ENCODE measurements around the gene DNAH5. TPM values are rescaled to one million over a fixed set of nuclear protein-coding genes. Genes with fewer than 3 reads are reported as not detected.

The DNAH5 gene
- total and polyA plus RNA-seq, 7 experiments from 2014 or later = not detected

GRCh38 chr5:13973724-13974123 lies 29.2 kb upstream of the DNAH5 start:
- Histone ChIP-seq H3K27me3 (ENCODE audit: control insufficient read depth in 2 of 2, insufficient read depth in 2 of 2, low read length in 2 of 2) (no peaks in the 10 kb centered on the region), H3K36me3 (ENCODE audit: control insufficient read depth in 2 of 3, insufficient read depth in 3 of 3, low read length in 3 of 3) (no peaks in the 10 kb centered on the region), H3K4me1 (ENCODE audit: control insufficient read depth in 2 of 2, insufficient read depth in 2 of 2, low read length in 2 of 2) (no peaks in the 10 kb centered on the region), H3K4me3 (ENCODE audit: low read length) (no peak overlapping the region), H3K9me3 (ENCODE audit: control insufficient read depth in 2 of 3, low read length in 3 of 3) (no peaks in the 10 kb centered on the region), H3K27ac (ENCODE audit: low read depth, low read length) (no peak overlapping the region)
- ATAC-seq = no peak
- DNase-seq = no peak
- POLR2A ChIA-PET = no interaction called here
- Mint-ChIP-seq H3K27ac (no peak overlapping the region), H3K27me3 (peaks cover 0 to 21% (median 0%) of the 10 kb centered on the region in 5 donors), H3K4me3 (no peak overlapping the region), H3K4me1 (no peaks in the 10 kb centered on the region), H3K9me3 (peaks cover 0 to 7% (median 2%) of the 10 kb centered on the region in 11 donors), H3K36me3 (no peaks in the 10 kb centered on the region)
- CTCF ChIA-PET = no interaction called here
- intact Hi-C loops (cut with micrococcal nuclease) = no loop called here

GRCh38 chr5:13972029-13972428 lies 27.5 kb upstream of the DNAH5 start:
- Histone ChIP-seq H3K27ac (ENCODE audit: low read depth, low read length) (no peak overlapping the region), H3K4me3 (ENCODE audit: low read length) (no peak overlapping the region), H3K4me1 (ENCODE audit: control insufficient read depth in 2 of 2, insufficient read depth in 2 of 2, low read length in 2 of 2) (no peaks in the 10 kb centered on the region), H3K27me3 (ENCODE audit: control insufficient read depth in 2 of 2, insufficient read depth in 2 of 2, low read length in 2 of 2) (no peaks in the 10 kb centered on the region), H3K36me3 (ENCODE audit: control insufficient read depth in 2 of 3, insufficient read depth in 3 of 3, low read length in 3 of 3) (no peaks in the 10 kb centered on the region), H3K9me3 (ENCODE audit: control insufficient read depth in 2 of 3, low read length in 3 of 3) (no peaks in the 10 kb centered on the region)
- Mint-ChIP-seq H3K36me3 (no peaks in the 10 kb centered on the region), H3K27ac (no peak overlapping the region), H3K4me3 (no peak overlapping the region), H3K9me3 (peaks cover 0 to 14% (median 6%) of the 10 kb centered on the region in 11 donors), H3K27me3 (peaks cover 0 to 12% (median 0%) of the 10 kb centered on the region in 5 donors), H3K4me1 (no peaks in the 10 kb centered on the region)
- POLR2A ChIA-PET = no interaction called here
- ATAC-seq (no peak), DNase-seq (no peak)
- CTCF ChIA-PET = no interaction called here
- intact Hi-C loops (cut with micrococcal nuclease) = no loop called here

- DNase-seq (no peak), ATAC-seq (no peak)
- Mint-ChIP-seq H3K4me3 (no peak overlapping the region), H3K27ac (no peak overlapping the region), H3K4me1 (no peaks in the 10 kb centered on the region), H3K36me3 (no peaks in the 10 kb centered on the region), H3K27me3 (peaks cover 0 to 9% (median 0%) of the 10 kb centered on the region in 5 donors), H3K9me3 (peaks cover 0 to 5% (median 0%) of the 10 kb centered on the region in 11 donors)
- no peaks in the 10 kb centered on the region for H3K36me3 ChIP-seq (ENCODE audit: control insufficient read depth in 2 of 3, insufficient read depth in 3 of 3, low read length in 3 of 3)
- H3K27me3 ChIP-seq (ENCODE audit: control insufficient read depth in 2 of 2, insufficient read depth in 2 of 2, low read length in 2 of 2) = no peaks in the 10 kb centered on the region
- intact Hi-C loops (cut with micrococcal nuclease) = no loop called here
- no peaks in the 10 kb centered on the region for H3K4me1 ChIP-seq (ENCODE audit: control insufficient read depth in 2 of 2, insufficient read depth in 2 of 2, low read length in 2 of 2)
- POLR2A ChIA-PET = interaction anchor here (0.6 kb wide), 1 partner anchor 9 kb away, joined by 3 read pairs; no protein-coding TSS in a partner anchor
- H3K27ac ChIP-seq (ENCODE audit: low read depth, low read length) = no peak overlapping the region
- no peak overlapping the region for H3K4me3 ChIP-seq (ENCODE audit: low read length)
- no peaks in the 10 kb centered on the region for H3K9me3 ChIP-seq (ENCODE audit: control insufficient read depth in 2 of 3, low read length in 3 of 3)
- CTCF ChIA-PET = interaction anchor here (0.6 kb wide), 1 partner anchor 507 kb away, joined by 4 read pairs; no protein-coding TSS in a partner anchor
Measured at GRCh38 chr5:13957032-13957645, 12.7 kb upstream of the DNAH5 start.

DNA sequence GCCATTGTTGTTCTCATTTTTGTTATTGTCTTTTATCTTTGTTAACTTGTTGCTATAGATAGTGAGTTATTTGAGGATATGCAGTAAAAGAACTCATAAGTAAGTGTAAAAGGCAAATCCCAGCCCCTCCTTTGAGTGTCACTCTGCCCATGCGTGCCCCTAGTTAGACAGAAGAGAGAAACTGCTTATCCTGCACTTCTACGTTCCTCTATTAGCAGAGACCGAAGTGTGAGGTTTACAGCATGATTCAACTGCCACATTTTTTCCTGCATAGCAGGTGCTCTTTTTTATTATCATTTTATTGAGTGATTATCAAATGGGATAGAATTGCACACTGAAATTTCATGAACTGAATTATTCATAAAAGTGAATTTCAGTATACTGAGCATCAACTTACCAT lies 12.0 kb upstream of the DNAH5 start:
- intact Hi-C loops (cut with micrococcal nuclease) = no loop called here
- ATAC-seq (no peak), DNase-seq (no peak)
- Mint-ChIP-seq H3K27me3 (peaks cover 0 to 9% (median 0%) of the 10 kb centered on the region in 5 donors), H3K27ac (no peak overlapping the region), H3K4me1 (no peaks in the 10 kb centered on the region), H3K9me3 (peaks cover 0 to 4% (median 0%) of the 10 kb centered on the region in 11 donors), H3K4me3 (no peak overlapping the region), H3K36me3 (no peaks in the 10 kb centered on the region)
- CTCF ChIA-PET = no interaction called here
- no peak overlapping the region for H3K4me3 ChIP-seq (ENCODE audit: low read length)
- POLR2A ChIA-PET = no interaction called here
- no peaks in the 10 kb centered on the region for H3K9me3 ChIP-seq (ENCODE audit: control insufficient read depth in 2 of 3, low read length in 3 of 3)
- no peaks in the 10 kb centered on the region for H3K4me1 ChIP-seq (ENCODE audit: control insufficient read depth in 2 of 2, insufficient read depth in 2 of 2, low read length in 2 of 2)
- H3K27ac ChIP-seq (ENCODE audit: low read depth, low read length) = no peak overlapping the region
- H3K36me3 ChIP-seq (ENCODE audit: control insufficient read depth in 2 of 3, insufficient read depth in 3 of 3, low read length in 3 of 3) = no peaks in the 10 kb centered on the region
- H3K27me3 ChIP-seq (ENCODE audit: control insufficient read depth in 2 of 2, insufficient read depth in 2 of 2, low read length in 2 of 2) = no peaks in the 10 kb centered on the region

DNA sequence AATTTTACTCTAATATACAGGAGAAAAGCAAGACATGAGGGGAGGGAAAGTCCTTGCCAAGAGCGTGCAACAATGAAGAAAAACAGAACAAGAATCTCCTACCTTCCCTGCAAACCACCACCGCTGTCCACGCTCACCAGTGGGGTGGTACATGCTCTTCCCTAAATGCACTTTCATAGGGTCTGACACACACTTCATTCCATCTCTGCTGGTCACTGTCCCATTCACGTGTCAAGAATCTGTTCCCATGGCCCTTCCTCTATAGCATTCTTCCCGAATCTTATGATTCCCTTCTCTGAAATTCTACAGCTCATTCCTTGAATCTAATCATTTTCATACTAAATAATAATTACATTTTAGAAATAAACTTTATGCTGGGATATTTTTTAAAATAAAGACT lies 11.4 kb upstream of the DNAH5 start:
- H3K27me3 Mint-ChIP-seq = peaks cover 0 to 9% (median 0%) of the 10 kb centered on the region in 5 donors
- no peak for DNase-seq
- no peaks in the 10 kb centered on the region for H3K27me3 ChIP-seq (ENCODE audit: control insufficient read depth in 2 of 2, insufficient read depth in 2 of 2, low read length in 2 of 2)
- H3K4me1 Mint-ChIP-seq = no peaks in the 10 kb centered on the region
- no peak overlapping the region for H3K27ac ChIP-seq (ENCODE audit: low read depth, low read length)
- no peaks in the 10 kb centered on the region for H3K36me3 ChIP-seq (ENCODE audit: control insufficient read depth in 2 of 3, insufficient read depth in 3 of 3, low read length in 3 of 3)
- no peak overlapping the region for H3K4me3 ChIP-seq (ENCODE audit: low read length)
- H3K27ac Mint-ChIP-seq = no peak overlapping the region
- H3K9me3 ChIP-seq (ENCODE audit: control insufficient read depth in 2 of 3, low read length in 3 of 3) = no peaks in the 10 kb centered on the region
- ATAC-seq = no peak
- POLR2A ChIA-PET = no interaction called here
- CTCF ChIA-PET = no interaction called here
- H3K4me3 Mint-ChIP-seq = no peak overlapping the region
- intact Hi-C loops (cut with micrococcal nuclease) = no loop called here
- H3K9me3 Mint-ChIP-seq = peaks cover 0 to 4% (median 0%) of the 10 kb centered on the region in 11 donors
- H3K36me3 Mint-ChIP-seq = no peaks in the 10 kb centered on the region
- no peaks in the 10 kb centered on the region for H3K4me1 ChIP-seq (ENCODE audit: control insufficient read depth in 2 of 2, insufficient read depth in 2 of 2, low read length in 2 of 2)

DNA sequence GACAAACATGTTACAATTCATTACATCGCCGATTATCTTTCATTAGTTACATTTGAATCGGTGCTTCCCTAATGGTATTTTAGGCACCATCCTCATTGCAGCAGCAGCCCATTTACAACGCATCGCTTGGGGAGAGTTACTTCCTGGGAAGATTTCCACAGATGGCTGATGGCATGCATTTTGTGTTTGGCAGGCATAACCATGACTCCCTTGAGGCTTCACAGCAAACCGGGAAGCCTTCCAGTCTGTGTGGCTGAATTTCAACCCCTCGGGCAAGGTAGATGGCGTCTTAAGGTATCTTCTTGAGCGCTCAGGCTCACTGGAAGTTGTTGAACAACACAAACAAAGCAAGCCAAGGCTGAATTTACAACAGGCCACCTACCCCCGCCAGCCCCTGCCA lies 1.6 kb upstream of the DNAH5 start:
- Mint-ChIP-seq H3K9me3 (peaks cover 0 to 3% (median 0%) of the 10 kb centered on the region in 11 donors), H3K36me3 (no peaks in the 10 kb centered on the region), H3K27me3 (no peaks in the 10 kb centered on the region), H3K27ac (no peak overlapping the region), H3K4me3 (no peak overlapping the region), H3K4me1 (no peaks in the 10 kb centered on the region)
- DNase-seq (no peak), ATAC-seq (no peak)
- intact Hi-C loops (cut with micrococcal nuclease) = no loop called here
- ChIA-PET CTCF (no interaction called here), POLR2A (no interaction called here)
- no peaks in the 10 kb centered on the region for H3K4me1 ChIP-seq (ENCODE audit: control insufficient read depth in 2 of 2, insufficient read depth in 2 of 2, low read length in 2 of 2)
- H3K4me3 ChIP-seq (ENCODE audit: low read length) = no peak overlapping the region
- no peaks in the 10 kb centered on the region for H3K9me3 ChIP-seq (ENCODE audit: control insufficient read depth in 2 of 3, low read length in 3 of 3)
- H3K27me3 ChIP-seq (ENCODE audit: control insufficient read depth in 2 of 2, insufficient read depth in 2 of 2, low read length in 2 of 2) = no peaks in the 10 kb centered on the region
- no peaks in the 10 kb centered on the region for H3K36me3 ChIP-seq (ENCODE audit: control insufficient read depth in 2 of 3, insufficient read depth in 3 of 3, low read length in 3 of 3)
- H3K27ac ChIP-seq (ENCODE audit: low read depth, low read length) = no peak overlapping the region

DNA sequence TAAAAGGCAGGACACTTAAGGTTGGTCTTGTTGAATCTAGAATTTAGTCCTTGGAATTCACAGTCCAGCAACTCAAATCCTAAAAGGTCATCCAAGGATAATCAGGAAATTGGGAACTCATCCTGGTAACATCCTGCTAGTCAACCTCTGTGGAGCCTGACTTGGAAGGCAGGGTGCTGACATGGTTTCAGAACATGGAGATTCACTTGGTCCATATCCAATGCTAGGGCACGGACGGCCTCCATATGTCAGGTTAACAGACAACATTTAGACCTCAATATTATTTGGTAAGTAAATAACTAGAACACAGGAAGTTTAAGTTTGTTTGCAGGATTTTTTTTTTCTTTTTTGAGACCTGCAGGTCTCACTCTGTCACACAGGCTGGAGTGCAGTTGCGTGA lies 783 bp upstream of the DNAH5 start:
- ChIA-PET POLR2A (no interaction called here), CTCF (no interaction called here)
- Histone ChIP-seq H3K27ac (ENCODE audit: low read depth, low read length) (no peak overlapping the region), H3K4me3 (ENCODE audit: low read length) (no peak overlapping the region), H3K36me3 (ENCODE audit: control insufficient read depth in 2 of 3, insufficient read depth in 3 of 3, low read length in 3 of 3) (no peaks in the 10 kb centered on the region), H3K9me3 (ENCODE audit: control insufficient read depth in 2 of 3, low read length in 3 of 3) (no peaks in the 10 kb centered on the region), H3K4me1 (ENCODE audit: control insufficient read depth in 2 of 2, insufficient read depth in 2 of 2, low read length in 2 of 2) (no peaks in the 10 kb centered on the region), H3K27me3 (ENCODE audit: control insufficient read depth in 2 of 2, insufficient read depth in 2 of 2, low read length in 2 of 2) (no peaks in the 10 kb centered on the region)
- no peak for ATAC-seq
- intact Hi-C loops (cut with micrococcal nuclease) = no loop called here
- H3K9me3 Mint-ChIP-seq = peaks cover 0 to 3% (median 0%) of the 10 kb centered on the region in 11 donors
- no peaks in the 10 kb centered on the region for H3K4me1 Mint-ChIP-seq
- no peak overlapping the region for H3K27ac Mint-ChIP-seq
- DNase-seq = no peak
- no peaks in the 10 kb centered on the region for H3K36me3 Mint-ChIP-seq
- H3K4me3 Mint-ChIP-seq = no peak overlapping the region
- H3K27me3 Mint-ChIP-seq = no peaks in the 10 kb centered on the region

Measured in naive thymus-derived CD4-positive, alpha-beta T cell (primary cell).